MM.1S (cell line): ENCODE data around the gene SAMHD1.

Experiments used
- CTCF ChIP-seq: fragments of 300-600 bp; sonication (generic); IDR thresholded peaks from 2 replicates; pipeline ENCODE4 v1.5.1; 2016; ENCODE audit warnings: antibody characterized with exemption, low read length, mixed read lengths
- EZH2 ChIP-seq: fragments of 300-600 bp; sonication (generic); optimal IDR thresholded peaks from 2 replicates; pipeline ENCODE3; 2017; ENCODE audit warnings: low read depth, mild to moderate bottlenecking, antibody characterized with exemption, low read length, mixed read lengths
- EZH2phosphoT487 ChIP-seq: fragments of 300-600 bp; sonication (generic); IDR thresholded peaks from 2 replicates; pipeline ENCODE4 v1.6.1; 2018; ENCODE audit warnings: antibody characterized with exemption, low read length

DNA sequence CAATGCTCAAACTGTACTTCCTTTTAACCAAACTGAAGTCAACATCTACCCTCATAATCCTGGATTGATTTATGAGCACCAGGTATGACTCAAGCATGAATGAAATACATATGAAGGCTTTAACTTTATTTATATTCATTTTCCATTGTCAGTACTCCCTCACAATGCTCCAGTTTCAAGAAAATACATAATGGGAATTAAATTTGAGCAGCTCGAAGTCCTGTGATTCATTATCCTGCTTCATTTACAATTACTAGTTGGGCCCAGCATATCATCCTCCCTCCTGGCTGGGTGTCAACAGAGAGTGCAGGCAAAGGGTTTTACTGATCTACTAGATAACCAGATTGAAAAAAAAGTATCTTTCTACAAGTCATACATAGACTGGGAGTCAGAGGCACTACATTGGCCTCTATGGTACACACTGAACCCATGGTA, 10.1 kb downstream of the SAMHD1 start:
- TF ChIP-seq CTCF, result no peak
- no peak for TF ChIP-seq EZH2
- TF ChIP-seq EZH2phosphoT487, result no peak
